22Rv1 (cell line): Measurements from ENCODE around the gene HS6ST1.

ENCODE experiments used
- CTCF ChIP-seq: fragments of 450-650 bp; IDR thresholded peaks from 2 replicates; pipeline ENCODE4 v1.5.1; 2017; ENCODE audit warnings: mild to moderate bottlenecking
- ZFX ChIP-seq: fragments of 450-650 bp; IDR thresholded peaks from 2 replicates; pipeline ENCODE4 v1.6.1; 2017; ENCODE audit warnings: antibody characterized with exemption, borderline replicate concordance

GRCh38 chr2:128341621-128342020 lies 23.0 kb upstream of the HS6ST1 start:
- TF ChIP-seq CTCF (no peak), ZFX (no peak)
